ENCODE data around the gene NCK1. TPM values are rescaled to one million over a fixed set of nuclear protein-coding genes. Genes with fewer than 3 reads are reported as not detected.

NCK1 gene
- total RNA-seq, 8 experiments from 2014 or later, result 22.7 to 56.4 (median 33.0) TPM

DNA sequence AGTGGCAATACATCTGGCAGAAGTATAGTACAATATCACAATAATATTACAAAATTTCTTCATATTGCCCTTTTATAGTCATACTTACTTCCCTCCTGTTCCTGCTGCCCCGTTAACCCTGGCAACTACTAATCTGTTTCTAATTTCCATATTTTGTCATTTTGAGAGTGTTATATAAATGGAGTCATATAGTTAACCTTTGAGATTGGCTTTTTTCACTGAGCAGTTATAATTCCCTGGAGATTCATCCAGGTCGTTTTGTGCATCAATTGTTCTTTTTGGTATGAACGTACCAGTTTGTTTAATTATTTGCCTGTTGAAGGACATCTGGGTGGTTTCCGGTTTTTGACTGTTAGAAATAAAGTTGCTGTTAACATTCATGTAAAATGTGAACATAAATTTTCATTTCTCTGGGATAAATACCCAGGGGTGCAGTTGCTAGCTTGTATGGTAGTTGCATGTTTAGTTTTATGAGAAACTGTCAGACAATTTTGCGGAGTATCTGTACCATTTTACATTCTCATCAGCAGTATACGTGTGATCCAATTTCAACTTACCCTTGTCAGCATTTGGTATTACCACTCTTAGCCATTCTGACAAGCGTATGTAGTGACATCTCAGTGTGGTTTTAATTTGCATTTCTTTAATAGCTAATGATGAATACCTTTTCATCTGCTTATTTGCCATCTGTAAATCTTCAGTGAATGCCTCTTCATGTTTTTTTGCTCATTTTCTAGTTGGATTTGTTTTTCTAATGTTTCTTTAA lies 63.6 kb downstream of the NCK1 start:
- no peak overlapping the region for H3K4me3 ChIP-seq
- ATAC-seq (replicated peaks in 6 of 8), result peak in 1 of 8 experiments; percentile 19
- no peak overlapping the region for H3K27ac ChIP-seq
- in situ Hi-C loops (cut with MboI; ENCODE audit: low pct_unique_long_range_greater_than_20kb in 2 of 9, low sequenced_read_pairs in 9 of 9, unreplicated experiment in 9 of 9), result no loop called here
- 23 to 100% (median 66%) methylated on average over 2 to 7 of the region's 7 CpGs for WGBS, 10 experiments
- peaks cover 0 to 6% of the 10 kb centered on the region in 2 donors for H3K4me1 ChIP-seq (replicated peaks in 1 of 2)

DNA sequence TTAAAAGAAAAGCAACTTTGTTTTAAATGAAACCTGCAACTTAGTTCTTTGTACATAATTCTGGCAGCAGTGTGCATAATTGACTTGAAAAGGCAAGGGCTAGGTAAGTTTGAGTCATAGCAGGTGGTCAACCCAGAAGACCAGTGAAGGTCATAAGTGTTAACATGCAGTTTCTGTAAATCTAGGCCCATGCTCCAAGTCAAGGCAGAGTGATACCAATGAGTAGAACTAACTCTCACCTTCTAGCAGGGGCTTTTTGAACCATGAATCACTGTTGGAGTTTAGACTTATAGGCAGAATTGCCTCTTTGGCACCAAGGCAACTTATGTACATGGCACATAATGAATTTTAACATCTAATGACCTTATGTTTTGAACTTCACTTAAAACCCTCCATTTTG lies 66.2 kb downstream of the NCK1 start:
- ATAC-seq (replicated peaks in 6 of 8), result no peak

DNA sequence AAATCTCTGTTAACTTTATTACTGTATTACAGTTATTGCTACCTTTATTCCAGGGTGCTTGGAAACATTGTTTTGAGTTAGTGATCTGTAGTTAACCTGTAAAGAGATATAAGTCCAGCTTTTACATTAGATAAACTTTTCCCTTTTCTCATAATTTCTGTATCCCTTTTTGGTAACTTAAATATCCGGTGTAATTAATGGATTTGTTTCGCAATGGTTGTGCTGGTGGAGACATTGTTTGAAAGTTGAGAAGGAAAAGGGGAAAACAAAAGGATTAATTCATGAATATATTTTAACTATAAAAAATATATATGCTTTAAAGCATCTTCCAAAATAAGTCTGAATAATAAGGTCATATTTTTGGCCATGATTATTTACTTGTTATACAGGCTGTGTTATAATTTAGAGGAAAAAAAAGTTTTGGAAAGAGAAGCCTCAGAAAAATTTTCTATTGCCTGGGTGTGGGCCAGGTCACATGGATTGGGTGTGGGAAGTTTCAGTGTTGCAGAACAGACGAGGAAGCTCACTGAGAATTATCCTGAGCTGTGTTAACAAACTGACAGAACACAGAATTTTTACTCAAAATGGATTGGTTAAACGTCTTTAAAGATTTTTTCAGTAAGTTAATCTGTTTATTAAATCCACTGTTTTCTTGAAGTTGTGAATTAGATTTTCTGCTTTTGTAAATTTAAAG lies 68.1 kb downstream of the NCK1 start:
- Histone ChIP-seq H3K4me1 (replicated peaks in 1 of 2) (peaks cover 0 to 6% of the 10 kb centered on the region in 2 donors), H3K27ac (no peak overlapping the region), H3K4me3 (no peak overlapping the region)
- 0 to 96% (median 78%) methylated on average over 3 to 4 of the region's 4 CpGs for WGBS, 10 experiments
- ATAC-seq (replicated peaks in 6 of 8), result peak in 3 of 8 experiments; percentile 55 to 80 (median 76)
- in situ Hi-C loops (cut with MboI; ENCODE audit: low pct_unique_long_range_greater_than_20kb in 2 of 9, low sequenced_read_pairs in 9 of 9, unreplicated experiment in 9 of 9), result no loop called here

More for the DNA sequence above, 66.2 kb downstream of the NCK1 start:
- H3K4me1 ChIP-seq (replicated peaks in 1 of 2), result peaks cover 0 to 6% of the 10 kb centered on the region in 2 donors
- no peak overlapping the region for H3K27ac ChIP-seq
- in situ Hi-C loops (cut with MboI; ENCODE audit: low pct_unique_long_range_greater_than_20kb in 2 of 9, low sequenced_read_pairs in 9 of 9, unreplicated experiment in 9 of 9), result no loop called here
- H3K4me3 ChIP-seq, result no peak overlapping the region

DNA sequence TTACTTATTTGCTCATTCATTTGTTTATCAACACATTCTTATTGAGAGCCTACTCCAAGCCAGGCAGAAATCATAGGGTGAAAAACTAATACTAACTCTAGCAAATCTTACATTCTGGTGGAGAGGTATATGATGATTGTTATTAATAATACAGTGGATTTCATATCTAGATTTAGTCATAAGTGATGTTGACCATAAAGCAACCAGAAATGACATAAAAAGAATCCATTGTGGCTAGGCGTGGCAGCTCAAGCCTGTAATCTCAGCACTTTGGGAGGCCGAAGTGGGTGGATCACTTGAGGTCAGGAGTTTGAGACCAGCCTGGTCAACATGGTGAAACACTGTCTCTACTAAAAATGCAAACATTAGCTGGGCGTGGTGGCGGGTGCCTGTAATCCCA lies 69.6 kb downstream of the NCK1 start:
- in situ Hi-C loops (cut with MboI; ENCODE audit: low pct_unique_long_range_greater_than_20kb in 2 of 9, low sequenced_read_pairs in 9 of 9, unreplicated experiment in 9 of 9), result no loop called here
- WGBS, 10 experiments, result 80 to 100% (median 100%) methylated on average over 1 to 4 of the region's 4 CpGs; no CpG with 5 or more reads in 3 of the 10 experiments
- no peak for ATAC-seq (replicated peaks in 6 of 8)
- H3K27ac ChIP-seq, result no peak overlapping the region
- H3K4me3 ChIP-seq, result no peak overlapping the region
- H3K4me1 ChIP-seq (replicated peaks in 1 of 2), result no peaks in the 10 kb centered on the region

DNA sequence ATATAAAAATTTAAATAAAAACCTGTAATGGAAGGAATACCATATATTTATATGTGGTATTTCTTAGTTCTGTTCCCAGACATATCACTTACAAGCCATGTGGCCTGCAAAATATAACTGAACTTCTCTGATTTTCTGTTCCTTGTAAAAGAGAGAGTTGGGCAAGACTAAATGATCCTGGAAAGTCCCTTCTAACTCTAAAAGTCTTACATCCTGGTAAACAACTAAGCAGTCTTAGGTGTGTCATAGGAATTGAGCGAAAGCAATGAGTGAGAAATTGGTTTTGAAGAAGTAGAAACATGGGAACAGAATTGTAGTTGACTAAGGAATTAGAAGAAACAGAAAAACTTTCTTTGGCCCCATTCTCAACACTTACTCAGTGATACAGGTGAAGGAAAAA lies 70.5 kb downstream of the NCK1 start:
- Histone ChIP-seq H3K27ac (no peak overlapping the region), H3K4me1 (replicated peaks in 1 of 2) (no peaks in the 10 kb centered on the region), H3K4me3 (no peak overlapping the region)
- no peak for ATAC-seq (replicated peaks in 6 of 8)
- WGBS, 10 experiments, result 88 to 100% (median 100%) methylated on average over 1 of the region's 1 CpG; no CpG with 5 or more reads in 1 of the 10 experiments
- in situ Hi-C loops (cut with MboI; ENCODE audit: low pct_unique_long_range_greater_than_20kb in 2 of 9, low sequenced_read_pairs in 9 of 9, unreplicated experiment in 9 of 9), result no loop called here

DNA sequence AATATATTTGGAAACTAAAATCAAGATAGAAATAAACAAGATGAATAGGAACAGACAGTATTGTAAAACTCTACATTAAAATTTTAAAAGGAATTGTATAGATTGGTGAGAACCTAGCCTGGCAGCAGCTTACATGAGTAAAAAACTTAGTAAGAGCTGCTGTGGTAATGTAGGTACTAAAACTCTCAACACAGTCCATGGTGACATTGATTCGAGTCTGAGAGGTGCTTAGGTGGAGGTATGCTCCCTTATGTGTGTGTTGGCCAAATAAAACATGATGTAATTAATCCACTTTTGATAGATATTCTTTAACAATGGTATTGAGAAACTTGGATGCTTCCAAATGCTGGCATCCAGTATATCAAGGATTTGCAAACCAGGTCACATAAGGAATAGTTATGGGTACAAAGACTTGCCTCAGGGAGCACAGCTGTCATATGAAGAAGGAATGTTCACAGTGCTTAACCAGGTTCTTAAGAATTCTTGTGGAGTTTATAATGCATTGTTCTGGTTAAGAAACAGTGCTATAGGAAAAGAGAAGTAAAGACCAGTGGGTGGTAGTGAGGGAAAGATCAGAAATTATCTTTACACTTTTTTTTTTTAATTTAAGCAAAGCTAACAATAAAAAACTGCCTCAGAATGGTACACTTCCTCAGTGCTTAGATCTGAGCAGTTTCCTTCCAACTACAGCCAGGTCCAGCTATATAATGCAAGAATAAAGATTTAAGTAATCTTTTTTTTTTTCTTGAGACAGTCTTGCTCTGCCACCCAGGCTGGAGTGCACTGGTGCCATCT lies 71.2 kb downstream of the NCK1 start:
- H3K4me3 ChIP-seq, result no peak overlapping the region
- no peak overlapping the region for H3K27ac ChIP-seq
- 60 to 100% (median 88%) methylated on average over 1 of the region's 1 CpG; no CpG with 5 or more reads in 5 of the 10 experiments for WGBS, 10 experiments
- in situ Hi-C loops (cut with MboI; ENCODE audit: low pct_unique_long_range_greater_than_20kb in 2 of 9, low sequenced_read_pairs in 9 of 9, unreplicated experiment in 9 of 9), result no loop called here
- no peak for ATAC-seq (replicated peaks in 6 of 8)
- H3K4me1 ChIP-seq (replicated peaks in 1 of 2), result no peaks in the 10 kb centered on the region

DNA sequence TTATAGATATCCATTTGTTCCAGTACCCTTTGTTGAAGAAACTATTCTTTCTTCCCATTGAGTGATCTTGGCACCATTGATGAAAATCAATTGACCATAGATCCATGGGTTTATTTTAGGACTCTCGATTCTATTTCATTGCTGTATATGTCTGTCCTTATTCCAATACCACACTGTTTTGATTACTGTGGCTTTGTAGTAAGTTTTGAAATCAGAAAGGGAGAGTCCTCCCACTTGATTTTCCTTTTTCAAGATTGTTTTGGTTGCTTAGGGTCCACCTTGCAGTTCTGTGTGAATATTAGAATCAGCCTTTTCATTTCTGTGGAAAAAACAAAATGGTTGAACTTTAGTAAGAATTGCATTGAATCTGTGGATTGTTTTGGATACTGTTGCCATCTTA lies 75.2 kb downstream of the NCK1 start:
- Histone ChIP-seq H3K27ac (no peak overlapping the region), H3K4me1 (replicated peaks in 1 of 2) (no peaks in the 10 kb centered on the region), H3K4me3 (no peak overlapping the region)
- ATAC-seq (replicated peaks in 6 of 8), result no peak
- in situ Hi-C loops (cut with MboI; ENCODE audit: low pct_unique_long_range_greater_than_20kb in 2 of 9, low sequenced_read_pairs in 9 of 9, unreplicated experiment in 9 of 9), result no loop called here
- 87 to 100% (median 100%) methylated on average over 1 of the region's 1 CpG; no CpG with 5 or more reads in 4 of the 10 experiments for WGBS, 10 experiments

DNA sequence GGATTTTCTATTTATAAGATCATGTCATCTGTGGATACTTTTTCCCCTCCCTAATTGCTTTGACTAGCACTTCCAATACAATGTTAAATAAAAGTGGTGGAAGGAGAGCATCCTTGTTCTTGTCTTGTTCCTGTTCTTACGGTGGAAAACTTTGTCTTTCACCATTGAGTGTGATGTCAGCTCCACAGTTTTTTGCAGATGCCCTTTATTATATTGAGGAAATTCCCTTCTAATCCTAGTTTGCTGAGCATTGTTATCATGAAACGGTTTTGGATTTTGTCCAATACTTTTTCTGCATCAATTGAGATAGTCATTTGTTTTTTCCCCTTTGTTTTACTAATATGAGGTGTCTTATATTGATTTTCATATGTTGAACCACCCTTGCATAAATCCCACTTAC lies 75.8 kb downstream of the NCK1 start:
- Histone ChIP-seq H3K27ac (no peak overlapping the region), H3K4me1 (replicated peaks in 1 of 2) (no peaks in the 10 kb centered on the region), H3K4me3 (no peak overlapping the region)
- 21 to 93% (median 67%) methylated on average over 1 to 2 of the region's 2 CpGs for WGBS, 10 experiments
- no peak for ATAC-seq (replicated peaks in 6 of 8)
- in situ Hi-C loops (cut with MboI; ENCODE audit: low pct_unique_long_range_greater_than_20kb in 2 of 9, low sequenced_read_pairs in 9 of 9, unreplicated experiment in 9 of 9), result no loop called here

DNA sequence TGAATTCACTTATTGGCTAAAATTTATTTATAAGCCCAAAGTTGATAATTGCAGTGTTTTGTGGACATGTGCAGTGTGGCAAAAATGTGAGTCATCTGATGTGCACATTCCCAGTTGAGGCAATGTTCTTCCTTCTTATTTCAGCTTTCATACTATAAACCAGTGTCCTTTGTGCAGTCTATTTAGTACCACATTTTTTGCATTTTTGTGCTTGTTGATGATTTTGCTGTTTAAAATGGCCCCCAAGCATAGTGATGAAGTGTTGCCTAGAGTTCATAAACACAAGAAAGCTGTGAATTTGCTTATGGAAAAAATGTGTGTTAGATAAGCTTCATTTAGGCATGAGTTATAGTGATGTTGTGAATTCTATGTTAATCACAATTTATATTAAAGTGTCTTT lies 76.3 kb downstream of the NCK1 start:
- no peak overlapping the region for H3K4me3 ChIP-seq
- peak in 3 of 8 experiments; percentile 38 to 68 (median 50) for ATAC-seq (replicated peaks in 6 of 8)

DNA sequence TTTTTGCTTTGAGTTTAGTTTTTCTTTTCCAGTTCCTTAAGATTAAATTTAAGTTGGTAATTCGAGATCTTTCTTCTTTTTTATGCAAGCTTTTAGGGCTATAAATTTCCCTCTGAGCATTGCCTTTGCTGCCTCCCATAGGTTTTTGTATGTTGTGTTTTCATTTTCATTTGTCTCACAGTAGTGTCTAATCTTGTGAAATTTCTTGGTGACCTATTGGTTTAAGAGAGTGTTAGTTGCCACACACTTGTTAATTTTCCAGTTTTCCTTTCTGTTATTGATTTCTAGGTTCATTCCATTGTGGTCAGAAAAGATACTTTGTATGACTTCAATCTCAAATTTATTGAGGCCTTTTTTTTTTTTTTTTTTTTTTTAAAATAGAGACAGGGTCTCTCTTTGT lies 77.5 kb downstream of the NCK1 start:
- WGBS, 10 experiments, result 42 to 100% (median 73%) methylated on average over 1 of the region's 1 CpG; no CpG with 5 or more reads in 1 of the 10 experiments
- in situ Hi-C loops (cut with MboI; ENCODE audit: low pct_unique_long_range_greater_than_20kb in 2 of 9, low sequenced_read_pairs in 9 of 9, unreplicated experiment in 9 of 9), result no loop called here
- no peak for ATAC-seq (replicated peaks in 6 of 8)
- Histone ChIP-seq H3K27ac (no peak overlapping the region), H3K4me1 (replicated peaks in 1 of 2) (no peaks in the 10 kb centered on the region), H3K4me3 (no peak overlapping the region)

More for the DNA sequence above, 76.3 kb downstream of the NCK1 start:
- Histone ChIP-seq H3K4me1 (replicated peaks in 1 of 2) (no peaks in the 10 kb centered on the region), H3K27ac (no peak overlapping the region)
- in situ Hi-C loops (cut with MboI; ENCODE audit: low pct_unique_long_range_greater_than_20kb in 2 of 9, low sequenced_read_pairs in 9 of 9, unreplicated experiment in 9 of 9), result no loop called here

DNA sequence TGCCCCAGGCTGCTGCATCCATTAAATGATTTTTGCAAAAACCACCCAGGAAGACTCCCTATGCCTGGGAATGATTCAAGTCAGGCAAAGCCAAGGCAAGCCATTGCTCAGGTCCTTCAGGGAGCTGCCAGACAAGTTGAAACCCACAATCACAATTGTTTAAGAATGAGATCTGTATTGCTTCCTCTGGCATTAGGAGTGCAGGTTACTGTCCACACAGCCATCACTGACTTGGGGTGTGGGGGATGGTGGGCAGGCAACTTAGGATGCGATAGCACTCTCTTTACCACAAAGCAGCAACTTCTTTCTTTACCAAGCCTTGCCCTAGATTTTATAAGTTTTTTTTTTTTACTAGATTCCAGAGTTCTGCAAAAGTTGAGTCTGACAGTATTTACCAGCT lies 80.8 kb downstream of the NCK1 start:
- ATAC-seq (replicated peaks in 6 of 8), result peak in 3 of 8 experiments; percentile 18 to 73 (median 48)
- WGBS, 10 experiments, result 57 to 100% (median 100%) methylated on average over 1 of the region's 1 CpG; no CpG with 5 or more reads in 4 of the 10 experiments

DNA sequence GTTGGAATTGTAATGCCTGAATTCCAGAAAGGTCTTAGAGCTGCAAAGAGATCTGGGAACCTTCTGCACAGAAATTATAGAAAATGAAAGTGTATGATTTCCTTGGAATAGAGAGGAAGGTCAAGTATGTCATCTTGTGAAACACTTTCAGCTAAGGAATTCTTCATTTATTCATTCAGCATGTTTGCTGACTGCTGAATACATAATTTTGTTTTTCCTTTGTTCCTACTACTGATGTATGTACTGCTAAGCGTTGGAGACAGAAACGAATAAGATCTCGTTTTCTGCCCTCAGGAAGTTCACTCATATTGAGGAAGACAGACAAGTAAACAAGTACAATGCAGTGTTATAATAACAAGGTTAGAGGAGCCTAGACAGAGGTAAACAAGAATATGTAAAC lies 81.4 kb downstream of the NCK1 start:
- H3K27ac ChIP-seq, result no peak overlapping the region
- 0 to 97% (median 56%) methylated on average over 2 to 3 of the region's 3 CpGs; no CpG with 5 or more reads in 1 of the 10 experiments for WGBS, 10 experiments
- no peak overlapping the region for H3K4me3 ChIP-seq
- ATAC-seq (replicated peaks in 6 of 8), result peak in 3 of 8 experiments; percentile 69 to 84 (median 81)
- no peaks in the 10 kb centered on the region for H3K4me1 ChIP-seq (replicated peaks in 1 of 2)
- in situ Hi-C loops (cut with MboI; ENCODE audit: low pct_unique_long_range_greater_than_20kb in 2 of 9, low sequenced_read_pairs in 9 of 9, unreplicated experiment in 9 of 9), result no loop called here

More for the DNA sequence above, 80.8 kb downstream of the NCK1 start:
- Histone ChIP-seq H3K4me1 (replicated peaks in 1 of 2) (no peaks in the 10 kb centered on the region), H3K27ac (no peak overlapping the region), H3K4me3 (no peak overlapping the region)
- in situ Hi-C loops (cut with MboI; ENCODE audit: low pct_unique_long_range_greater_than_20kb in 2 of 9, low sequenced_read_pairs in 9 of 9, unreplicated experiment in 9 of 9), result no loop called here

DNA sequence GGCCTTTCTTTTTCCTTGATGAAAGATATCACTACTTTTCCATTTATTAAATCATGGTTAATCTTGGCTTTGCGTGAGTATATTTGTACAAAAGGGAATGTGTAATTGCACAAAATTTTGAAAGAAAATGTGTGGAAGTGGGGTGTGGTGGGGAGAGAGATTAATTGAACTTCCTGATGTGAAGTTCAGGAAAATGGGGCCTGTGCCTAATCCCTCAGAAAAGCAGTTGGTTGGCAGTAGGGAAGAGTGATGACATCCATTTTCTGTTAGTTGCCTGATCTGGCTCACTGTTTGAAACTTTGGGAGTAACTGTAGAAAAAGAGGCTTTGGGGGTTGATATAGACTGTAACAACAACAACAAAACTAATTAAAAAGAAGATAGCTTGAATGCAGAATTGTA lies 85.0 kb downstream of the NCK1 start:
- Histone ChIP-seq H3K4me1 (replicated peaks in 1 of 2) (no peaks in the 10 kb centered on the region), H3K27ac (no peak overlapping the region), H3K4me3 (no peak overlapping the region)
- in situ Hi-C loops (cut with MboI; ENCODE audit: low pct_unique_long_range_greater_than_20kb in 2 of 9, low sequenced_read_pairs in 9 of 9, unreplicated experiment in 9 of 9), result no loop called here
- WGBS, 10 experiments, result 17 to 100% (median 100%) methylated on average over 1 of the region's 1 CpG; no CpG with 5 or more reads in 1 of the 10 experiments
- no peak for ATAC-seq (replicated peaks in 6 of 8)

All from motor neuron (in vitro differentiated cells).